ENCODE results near the gene CNRIP1.

Gene CNRIP1

DNA sequence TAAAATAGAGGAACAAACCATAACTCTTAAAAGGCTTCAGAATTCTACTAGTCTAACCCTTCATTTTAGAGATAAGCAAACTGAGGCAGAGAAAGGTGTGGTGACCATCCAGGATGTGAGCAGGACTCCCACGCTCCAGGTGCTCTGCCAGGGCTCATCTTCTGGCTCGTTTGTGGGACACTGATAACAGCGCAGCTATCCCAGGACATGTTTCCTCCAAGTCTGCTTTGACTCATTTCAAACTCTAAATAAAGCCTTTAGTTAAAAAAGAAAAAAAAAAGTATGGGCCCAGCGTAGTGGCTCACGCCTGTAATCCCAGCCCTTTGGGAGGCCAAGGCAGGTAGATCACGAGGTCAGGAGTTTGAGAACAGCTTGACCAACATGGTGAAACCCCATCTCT is 28.4 kb downstream of the CNRIP1 start:
- no peak for DNase-seq

DNA sequence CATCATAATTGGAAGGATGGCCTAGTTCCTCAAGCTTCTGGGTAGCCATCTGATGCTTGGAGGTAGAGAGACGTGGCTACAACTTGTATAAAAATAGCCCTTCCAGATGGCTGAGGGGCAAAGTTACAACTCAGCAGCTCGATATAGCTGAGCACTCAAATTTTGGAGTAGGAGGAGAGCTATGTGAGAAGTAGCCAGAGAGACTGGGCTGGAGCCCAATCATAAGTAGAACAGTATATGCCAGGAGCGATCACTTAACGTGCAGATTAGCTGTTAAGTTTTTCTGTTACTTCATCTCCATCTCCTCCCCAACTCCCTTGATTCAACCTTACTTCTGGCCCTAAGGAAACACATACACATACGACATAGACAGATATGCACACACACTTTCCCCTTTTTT is 28.8 kb downstream of the CNRIP1 start:
- DNase-seq: peak; percentile 27

DNA sequence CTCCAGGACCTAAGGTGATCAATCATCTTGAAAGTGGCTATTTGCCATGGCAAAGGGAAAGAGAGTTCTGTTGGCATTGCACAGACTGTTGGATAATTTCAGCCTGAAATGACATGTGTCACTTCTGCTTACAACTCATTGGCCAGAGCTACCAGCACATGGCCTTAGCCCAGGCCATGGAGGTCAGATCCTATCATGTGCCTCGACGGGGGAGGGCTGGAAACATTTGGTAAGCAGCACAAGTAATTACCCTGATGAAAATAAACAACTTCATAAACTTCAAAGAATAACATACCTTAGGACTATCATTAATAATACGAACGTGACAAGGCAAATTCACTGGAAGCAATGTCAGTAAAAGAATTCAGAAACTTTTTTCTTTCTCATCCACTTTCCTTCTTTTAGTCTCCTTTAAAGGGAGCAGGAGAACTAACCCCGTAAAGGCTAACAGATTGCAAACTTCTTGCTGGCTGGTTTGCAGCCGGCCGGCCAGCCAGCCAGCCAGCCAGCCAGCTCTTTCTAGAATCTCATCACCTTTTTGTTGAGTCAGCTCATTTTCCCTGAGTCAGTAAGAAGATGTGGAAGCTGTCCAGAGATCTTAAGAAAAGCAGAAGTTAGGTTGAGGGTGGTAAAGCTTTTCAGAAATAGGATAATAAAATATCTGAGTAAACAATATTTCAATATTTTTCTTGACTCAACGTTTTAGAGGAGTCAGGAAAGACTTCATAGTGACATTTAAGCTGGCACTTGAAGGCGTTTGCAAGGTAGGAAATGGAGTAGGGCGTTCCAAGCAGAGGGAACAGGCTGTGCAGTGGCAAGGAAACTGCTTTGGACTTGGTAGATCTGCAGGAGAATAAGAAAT is 31.9 kb downstream of the CNRIP1 start:
- DNase-seq: peak; percentile 38

DNA sequence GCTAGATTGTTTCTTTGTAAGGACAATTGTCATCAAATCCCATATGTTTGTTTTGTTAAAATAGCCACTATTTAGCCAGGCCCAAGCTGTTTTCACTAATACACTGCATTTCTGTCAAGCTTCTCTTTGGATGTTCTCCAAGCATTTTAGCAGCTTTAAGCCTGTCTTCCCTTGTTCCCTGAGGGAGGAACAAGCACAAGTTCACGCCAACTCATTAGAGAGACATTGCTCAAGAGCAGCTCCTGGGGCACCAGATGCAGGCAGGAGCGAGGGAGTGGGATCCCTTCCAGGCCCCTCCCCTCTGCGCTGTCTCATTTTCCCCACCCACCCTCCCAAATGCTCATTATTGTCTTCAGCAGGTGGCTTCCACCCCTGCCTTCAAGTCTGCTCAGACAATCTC is 34.9 kb downstream of the CNRIP1 start:
- peak; percentile 39 for DNase-seq

DNA sequence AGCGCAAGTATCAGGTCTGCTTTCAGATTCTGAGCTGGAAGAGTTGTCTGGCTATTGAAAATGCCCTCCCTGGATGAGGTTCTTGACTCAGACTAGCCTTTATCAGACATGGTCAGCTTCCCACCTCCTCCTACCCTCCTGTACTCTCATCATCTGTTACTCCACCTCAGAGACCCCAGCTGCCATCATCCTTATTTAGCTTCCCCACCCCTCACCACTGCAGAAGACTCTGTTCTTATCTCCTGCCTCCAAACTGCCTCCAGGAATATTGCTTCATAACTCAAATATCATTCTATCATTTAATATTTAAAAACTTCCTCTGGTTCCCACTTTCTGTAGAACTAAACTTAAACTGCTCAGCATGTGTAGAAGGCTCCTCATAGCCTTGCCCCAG is 36.3 kb downstream of the CNRIP1 start:
- no peak for DNase-seq

DNA sequence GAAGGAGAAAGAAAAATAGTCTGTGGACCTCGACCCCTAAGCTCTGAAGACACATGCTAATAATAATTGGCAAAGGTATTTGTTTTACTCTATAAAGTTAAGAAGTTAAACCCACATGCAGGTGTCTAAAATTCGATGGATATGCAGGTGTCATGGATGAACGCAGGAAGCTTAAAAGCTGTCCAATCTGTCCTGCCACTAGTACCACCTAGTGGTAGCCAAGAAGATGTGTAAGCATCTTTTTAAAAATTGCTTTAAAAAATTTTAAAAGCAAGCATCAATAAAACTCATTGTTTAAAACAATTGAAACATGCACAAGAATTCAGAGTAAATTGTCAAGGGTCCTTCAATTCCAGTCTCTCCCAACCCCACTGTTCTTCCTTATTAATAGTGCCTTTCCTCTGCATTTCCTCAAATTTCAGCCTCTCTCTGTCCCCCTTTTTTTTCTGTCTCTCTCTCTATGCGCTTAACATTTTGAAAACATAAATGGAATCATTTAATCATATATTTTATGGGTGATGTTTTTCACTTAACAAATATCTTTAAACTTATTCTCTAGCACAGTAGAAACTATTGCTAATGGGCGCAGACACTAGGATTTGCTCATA is 36.8 kb downstream of the CNRIP1 start:
- no peak for DNase-seq

DNA sequence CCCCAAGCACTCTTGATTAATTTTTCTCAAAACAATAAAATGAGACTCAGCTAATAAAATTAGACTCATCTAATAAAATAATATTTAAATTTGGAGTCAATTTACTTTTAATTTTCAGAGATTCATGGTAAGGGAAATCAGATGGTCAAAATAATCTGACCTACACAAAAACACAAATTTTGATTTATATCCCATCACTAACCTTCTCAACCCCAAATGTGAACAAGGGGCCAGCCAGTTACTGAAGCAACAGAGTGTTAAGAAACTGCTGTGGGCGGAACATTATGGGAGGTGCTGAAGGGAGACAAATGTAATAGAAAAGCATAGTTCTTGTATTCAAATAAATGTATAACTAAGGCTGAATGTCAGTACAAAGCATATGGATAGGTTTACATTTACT is 39.0 kb downstream of the CNRIP1 start:
- DNase-seq: no peak

DNA sequence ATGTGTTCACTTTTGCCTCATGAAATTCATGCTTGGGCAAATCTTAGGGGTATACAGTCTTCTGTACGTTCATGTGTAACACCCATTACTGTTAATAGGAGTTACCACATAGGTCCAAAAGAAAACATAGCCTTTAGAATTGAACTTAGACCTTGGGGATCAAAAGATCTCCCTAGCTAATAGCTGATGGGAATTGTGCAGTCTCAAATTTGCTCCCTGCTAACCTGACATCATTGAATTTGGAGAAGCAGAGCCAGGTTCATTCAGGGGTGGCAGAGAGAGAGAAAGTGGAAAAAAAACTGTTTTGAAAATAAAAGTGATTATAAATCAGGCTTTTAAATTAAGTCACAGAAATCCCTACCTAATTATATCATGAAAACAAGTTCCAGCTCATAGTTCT is 39.4 kb downstream of the CNRIP1 start:
- DNase-seq: no peak

DNA sequence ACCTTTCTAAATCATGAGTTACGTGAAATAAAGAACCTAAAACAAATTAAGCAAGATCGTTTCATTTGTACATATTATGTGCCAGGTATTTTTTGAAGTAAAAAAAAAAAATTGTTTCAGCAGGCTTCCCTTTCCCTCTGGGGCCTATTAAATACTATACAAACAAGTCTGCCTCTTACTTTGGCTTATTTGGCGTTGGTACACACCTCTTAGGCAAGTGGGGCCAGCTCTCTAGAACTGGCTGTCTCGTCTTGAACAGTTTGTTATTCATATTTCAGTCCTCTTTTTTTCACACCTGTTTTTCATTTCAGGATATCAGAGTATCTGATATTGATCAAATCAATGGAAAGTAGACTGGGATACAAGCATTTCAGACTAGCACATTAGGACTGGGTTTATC is 40.1 kb downstream of the CNRIP1 start:
- DNase-seq: no peak

DNA sequence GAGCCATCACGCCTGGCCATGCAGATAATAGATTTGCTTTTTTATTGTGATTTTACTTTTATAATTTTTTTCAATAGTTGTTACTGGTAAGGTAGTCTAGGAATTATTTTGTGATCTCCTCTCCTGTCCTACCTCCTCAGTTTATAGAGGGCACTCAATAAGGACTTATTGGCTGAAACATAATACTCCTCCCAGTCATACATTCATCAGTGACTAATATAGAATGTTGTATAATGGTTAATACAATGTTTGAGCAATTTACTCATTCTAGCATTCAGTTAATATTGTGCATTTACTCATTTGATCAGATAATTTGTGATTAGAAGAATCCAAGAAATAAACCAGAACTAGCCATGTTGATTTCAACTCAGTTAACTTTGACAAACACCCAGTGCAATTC is 41.6 kb downstream of the CNRIP1 start:
- no peak for DNase-seq

DNA sequence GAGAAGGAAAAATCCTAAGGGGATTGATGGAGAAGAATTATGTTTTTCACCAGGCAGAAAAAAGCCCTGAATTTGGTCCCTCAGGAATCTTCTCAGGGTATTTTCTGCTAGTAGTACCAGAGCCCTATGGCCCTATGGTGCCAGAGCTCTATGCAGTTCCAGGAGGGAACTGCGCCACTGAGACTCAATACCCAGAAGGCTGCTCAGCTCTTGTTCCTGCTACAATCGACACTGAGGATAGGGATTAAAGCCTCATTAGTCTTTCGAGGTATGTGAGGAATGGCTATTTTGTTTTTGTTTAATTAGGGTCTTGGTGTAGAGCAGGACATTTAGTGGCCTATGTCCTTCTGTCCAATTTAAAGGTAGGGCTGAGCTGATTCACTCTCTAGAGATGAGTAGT is 45.7 kb downstream of the CNRIP1 start:
- no peak for DNase-seq

DNA sequence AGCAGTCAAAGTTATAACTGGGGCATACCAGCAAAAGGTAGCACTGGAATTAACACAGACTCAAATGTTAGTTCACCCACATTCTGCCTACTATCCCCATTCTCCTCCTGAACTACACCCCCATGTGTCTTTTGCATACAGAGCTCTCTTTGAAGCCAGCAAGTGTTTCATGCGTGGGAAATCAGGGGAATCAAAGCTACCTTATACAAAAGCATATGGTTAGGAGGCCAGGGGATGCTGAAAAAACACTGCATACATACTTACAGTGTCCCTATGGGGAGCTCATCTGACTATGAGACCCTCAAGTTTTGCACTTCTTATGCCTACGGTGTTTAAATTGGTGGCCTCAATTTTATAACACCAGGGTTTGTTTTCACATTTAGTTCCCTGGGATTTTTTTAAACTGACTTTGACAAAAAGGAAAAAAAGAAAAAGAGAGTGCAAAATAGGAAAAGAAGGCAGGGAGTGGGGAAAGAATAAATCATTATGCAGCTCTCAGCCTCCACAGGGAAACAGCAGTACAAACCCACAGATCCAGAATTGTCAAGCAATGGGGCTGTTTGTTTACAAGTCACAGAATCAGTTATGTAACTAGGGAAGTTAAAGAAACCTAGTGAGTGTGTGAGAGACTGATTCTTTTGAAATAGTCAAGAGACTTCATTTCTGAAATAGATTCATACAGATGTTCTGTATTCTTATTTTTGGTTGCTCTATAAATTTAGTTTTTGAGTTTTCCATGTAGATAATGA is 47.3 kb downstream of the CNRIP1 start:
- DNase-seq: no peak

DNA sequence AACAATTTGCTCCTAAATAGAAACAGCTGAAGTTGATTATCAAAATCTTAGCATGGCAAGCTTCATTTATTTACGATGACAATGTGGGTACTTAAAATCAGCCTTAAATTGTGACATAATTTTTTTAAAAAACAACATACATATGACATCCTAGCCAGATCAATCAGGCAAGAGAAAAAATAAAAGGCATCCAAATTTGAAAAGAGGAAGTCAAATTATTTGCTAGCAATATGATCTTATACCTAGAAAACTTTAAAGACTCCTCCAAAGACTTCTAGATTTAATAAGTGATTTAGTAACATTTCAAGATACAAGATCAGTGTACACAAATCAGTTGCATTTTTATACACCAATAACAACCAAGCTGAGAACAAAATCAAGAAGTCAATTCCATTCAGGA is 53.1 kb downstream of the CNRIP1 start:
- DNase-seq: no peak

DNA sequence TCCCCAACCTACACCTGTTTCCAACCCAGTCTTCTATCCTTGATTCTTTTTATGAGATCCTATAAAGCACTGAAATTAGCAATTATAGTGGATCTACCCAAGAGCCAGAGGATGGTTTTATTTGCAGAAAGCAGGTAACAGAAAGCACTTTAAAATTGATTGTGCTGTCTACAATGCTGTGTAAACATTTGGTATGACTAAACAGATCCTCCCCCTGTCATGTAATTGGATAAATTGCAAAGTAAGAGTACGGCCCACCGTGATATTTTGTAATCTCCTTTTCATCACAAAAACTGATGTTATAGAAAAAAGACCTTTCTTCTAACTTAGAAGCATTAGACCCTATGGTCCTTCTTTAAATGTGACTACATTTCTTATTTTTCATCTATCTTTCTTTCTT is 56.1 kb downstream of the CNRIP1 start:
- DNase-seq: no peak

DNA sequence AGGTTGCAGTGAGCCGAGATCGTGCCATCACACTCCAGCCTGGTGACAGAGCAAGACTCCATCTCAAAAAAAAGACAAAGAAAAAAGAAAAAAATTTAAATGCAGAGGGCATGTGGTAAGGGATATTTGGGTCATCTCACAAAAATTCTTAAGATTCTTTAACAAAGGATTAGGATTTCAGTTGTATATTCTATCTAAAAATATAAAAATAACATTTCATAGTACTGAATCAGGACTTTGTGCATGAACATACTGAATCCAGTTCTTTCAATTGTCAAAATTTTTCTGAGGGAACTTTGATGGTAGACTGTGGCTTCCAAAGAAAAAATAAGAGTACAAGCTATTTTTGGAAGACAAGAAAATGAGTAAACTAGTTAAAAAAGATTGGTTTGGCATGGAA is 60.9 kb downstream of the CNRIP1 start:
- DNase-seq: no peak

DNA sequence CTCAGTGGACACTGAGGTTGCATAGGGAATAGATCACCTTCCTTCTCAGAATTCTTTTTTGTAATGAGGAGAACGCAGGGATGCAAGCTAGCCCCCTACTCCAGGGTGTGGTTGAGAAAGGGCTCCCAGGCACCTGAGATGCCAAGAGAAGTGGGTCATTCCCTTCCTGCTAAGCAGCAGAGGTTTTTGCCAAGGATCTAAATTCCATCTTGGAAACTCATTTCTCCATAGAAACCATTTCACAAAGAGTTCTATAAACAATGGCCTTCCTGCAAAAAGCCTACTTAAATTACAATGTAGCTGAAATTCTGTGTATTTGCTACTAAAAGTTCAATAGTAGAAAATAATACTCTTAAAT is 63.7 kb downstream of the CNRIP1 start:
- no peak for DNase-seq

DNA sequence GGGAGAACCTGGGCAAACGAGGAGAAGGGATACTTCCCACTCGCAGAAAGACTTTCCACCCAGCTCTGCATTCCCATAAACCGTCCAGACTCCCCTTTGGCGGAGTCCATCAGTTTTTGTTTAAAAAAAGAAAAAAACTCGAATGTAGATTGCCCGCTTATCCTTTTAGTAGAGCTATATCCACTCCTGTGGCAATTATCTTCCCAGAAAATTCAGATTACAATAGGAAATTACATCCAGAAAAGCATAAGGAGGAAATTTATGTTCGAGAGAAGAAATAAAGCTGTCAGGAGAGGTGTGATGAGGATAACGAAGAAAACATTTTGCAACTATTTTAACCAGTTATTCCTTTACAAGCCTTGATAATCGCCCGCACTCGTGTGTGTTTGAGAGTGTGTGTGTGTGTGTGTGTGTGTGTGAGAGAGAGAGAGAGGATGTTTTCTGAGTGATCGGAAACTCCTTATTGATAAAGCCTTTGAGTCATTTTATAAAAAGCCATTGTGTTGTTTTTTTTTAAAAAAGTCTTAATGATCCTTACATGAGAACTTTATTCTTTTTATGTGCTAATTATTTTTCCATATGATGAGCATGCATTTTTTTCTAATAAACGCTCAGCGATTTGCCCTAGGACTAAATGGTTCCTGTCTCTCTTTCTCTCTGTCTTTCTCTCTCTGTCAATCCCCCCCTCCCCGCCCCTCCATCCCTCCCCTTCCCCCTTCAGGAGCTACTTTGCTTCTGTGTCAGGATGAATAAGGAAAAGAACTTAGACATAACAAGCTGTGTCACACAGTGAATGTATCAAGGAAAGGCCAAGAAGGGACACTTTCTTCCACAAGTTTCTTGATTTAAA is 66.3 kb downstream of the CNRIP1 start:
- DNase-seq: peak; percentile 29

DNA sequence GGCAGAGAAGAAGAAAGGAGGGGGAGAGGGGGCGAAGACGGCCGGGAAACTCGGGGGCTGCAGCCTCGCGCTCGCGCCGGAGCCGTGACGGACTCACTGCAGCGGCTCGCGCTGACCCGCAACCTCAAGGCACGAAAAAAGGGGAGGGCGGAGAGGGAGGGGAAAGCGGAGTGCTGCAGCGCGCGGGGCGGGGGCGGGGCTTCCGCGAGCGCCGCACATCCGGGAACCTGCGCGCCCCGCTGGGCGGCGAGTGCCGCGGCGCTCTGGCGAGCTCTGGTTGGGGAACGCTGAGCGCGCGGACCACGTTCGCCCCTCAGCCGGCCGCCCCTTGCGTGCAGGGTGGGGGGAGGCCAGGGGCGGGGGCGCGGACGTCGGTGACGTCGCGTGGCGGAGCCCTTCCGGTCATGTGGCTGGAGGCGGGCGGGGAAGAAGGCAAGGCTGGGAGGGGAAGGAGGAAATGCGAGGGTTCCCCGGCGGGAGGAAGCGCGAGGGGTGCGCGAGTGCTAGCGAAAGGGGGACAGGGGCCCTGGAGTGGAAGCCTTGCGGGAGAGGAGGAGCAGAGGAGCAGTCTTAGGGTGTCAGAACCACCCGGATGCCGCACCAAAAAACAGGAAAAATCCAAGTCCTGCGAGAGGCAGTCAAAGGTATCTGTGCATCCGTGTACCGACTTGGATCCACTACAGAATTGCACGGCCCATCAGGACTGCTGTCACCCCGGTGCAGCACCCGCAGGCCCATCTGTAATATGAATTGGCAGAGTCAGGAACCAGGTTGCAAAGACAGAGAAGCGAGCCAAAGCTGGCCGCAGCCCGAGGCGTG is 67.1 kb downstream of the CNRIP1 start, which contains the start of gene PPP3R1:
TSS of gene PPP3R1 (minus strand) at position 133 of the 819 bp plus-strand sequence. CDS start 405 bp downstream, outside the sequence.
- DNase-seq: peak; percentile 98

DNA sequence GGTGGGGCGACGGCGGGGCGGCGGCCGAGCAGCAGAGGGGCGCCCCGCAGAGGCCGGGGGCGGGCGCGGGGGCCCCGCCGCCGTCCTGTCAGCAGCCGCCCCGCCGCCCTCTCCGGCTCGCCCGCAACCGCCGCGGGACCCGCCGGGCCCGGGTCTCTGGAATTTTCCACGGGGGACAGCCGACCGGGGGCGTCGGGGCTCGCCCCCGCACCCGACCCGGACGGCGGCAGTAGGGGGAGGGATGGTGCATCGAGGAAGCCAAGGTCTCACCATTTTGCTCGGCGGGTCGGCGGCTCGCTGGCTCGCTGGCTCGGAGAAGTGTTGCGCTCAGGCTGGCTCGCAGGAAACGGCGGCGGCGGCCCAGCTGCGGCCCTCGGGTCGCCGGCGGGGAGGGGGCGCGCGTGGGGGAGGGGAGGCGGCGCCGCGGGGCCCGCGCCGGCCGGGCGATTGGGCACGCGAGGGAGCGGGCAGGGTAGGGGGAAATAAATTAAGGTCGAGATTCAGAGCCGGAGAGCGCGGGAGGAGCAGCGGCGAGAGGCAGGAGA is 67.8 kb downstream of the CNRIP1 start:
- peak; percentile 68 for DNase-seq

DNA sequence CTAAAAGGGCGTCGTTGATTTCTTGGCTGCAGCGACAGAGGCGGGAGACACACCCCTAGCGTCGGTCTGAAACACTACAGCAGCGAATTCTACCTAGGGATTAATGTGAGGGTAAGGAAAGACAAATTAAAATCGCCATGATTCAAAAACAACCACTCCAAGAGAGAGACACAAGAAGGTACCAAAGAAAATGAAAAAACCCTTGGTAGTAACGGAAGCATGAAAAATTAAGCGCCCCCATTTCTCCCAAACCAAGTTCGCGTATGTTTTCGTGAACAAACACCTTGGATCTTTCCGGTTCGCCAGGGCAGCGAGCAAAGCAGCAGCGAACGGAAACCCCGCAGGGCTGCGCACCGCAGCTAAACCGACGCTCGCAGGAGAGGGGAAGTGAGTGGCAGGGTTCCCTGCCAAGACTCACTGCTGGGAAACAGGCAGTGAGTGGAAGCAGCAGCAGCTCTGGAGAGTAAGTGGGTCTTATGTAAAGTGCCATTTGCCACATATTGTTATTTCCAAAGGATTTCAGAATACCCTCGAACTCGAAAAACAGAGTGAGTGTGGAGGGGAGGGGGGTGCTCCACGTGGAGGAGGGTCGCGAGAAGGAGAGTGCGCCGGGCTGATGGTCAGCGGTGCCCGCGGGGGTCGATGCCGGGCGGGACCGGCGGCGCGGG is 68.4 kb downstream of the CNRIP1 start:
- peak; percentile 78 for DNase-seq

DNA sequence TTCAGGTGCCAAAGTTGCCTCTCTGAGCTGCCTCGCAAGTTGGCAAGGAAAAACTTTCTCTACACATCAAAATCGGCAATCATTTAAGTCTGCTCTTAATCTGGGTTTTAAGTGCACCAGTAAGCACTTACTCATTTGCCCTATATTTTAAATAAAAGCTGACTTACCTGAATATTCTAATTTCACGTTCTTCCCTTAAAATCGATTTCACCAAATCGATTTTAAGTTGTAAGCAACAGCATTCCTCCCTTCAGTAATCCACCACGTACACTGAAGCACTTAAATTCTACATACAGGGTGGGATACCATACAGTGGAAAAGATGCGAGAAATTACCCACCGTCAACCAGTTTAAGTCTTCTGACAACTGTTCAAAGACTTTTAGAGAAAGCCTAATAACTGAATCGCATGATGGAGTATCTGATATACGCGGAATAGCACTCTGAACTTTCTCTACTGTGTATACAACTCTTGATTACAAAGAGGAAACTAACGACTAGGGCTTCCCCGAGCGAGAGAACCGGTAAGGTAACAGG is 69.0 kb downstream of the CNRIP1 start:
- no peak for DNase-seq

Data from right hindlimb (tissue), 1 donor.